ENCODE results near the gene LTA4H. TPM values are rescaled to one million over a fixed set of nuclear protein-coding genes. Genes with fewer than 3 reads are reported as not detected.
"Not testable (repeated sequence)": the region's sequence is repeated elsewhere in the genome, so short reads cannot be mapped to it uniquely, and the experiment has no call there.

Gene LTA4H
- total RNA-seq, 4 donors from 2014 or later = 52.9 to 121 (median 70.9) TPM

GRCh38 chr12:95972832-95973456 lies 62.4 kb downstream of the LTA4H start:
- Histone ChIP-seq H3K27ac (no peak overlapping the region), H3K27me3 (no peaks in the 10 kb centered on the region), H3K9me3 (no peaks in the 10 kb centered on the region), H3K4me1 (no peaks in the 10 kb centered on the region), H3K36me3 (no peaks in the 10 kb centered on the region), H3K4me3 (no peak overlapping the region)
- no peak for DNase-seq
- no peak for TF ChIP-seq POLR2A (IDR thresholded peaks at IDR 0.05)
- TF ChIP-seq CTCF (IDR thresholded peaks at IDR 0.05) = no peak
- intact Hi-C loops (cut with DNase I; ENCODE audit: low total_unique reads) = no loop called here

GRCh38 chr12:95970905-95971304 lies 64.5 kb downstream of the LTA4H start:
- TF ChIP-seq POLR2A (IDR thresholded peaks at IDR 0.05) = no peak
- TF ChIP-seq CTCF (IDR thresholded peaks at IDR 0.05) = no peak
- H3K4me3 ChIP-seq = no peak overlapping the region
- no peaks in the 10 kb centered on the region for H3K9me3 ChIP-seq
- no peaks in the 10 kb centered on the region for H3K4me1 ChIP-seq
- no peaks in the 10 kb centered on the region for H3K36me3 ChIP-seq
- intact Hi-C loops (cut with DNase I; ENCODE audit: low total_unique reads) = no loop called here
- no peak for DNase-seq
- no peak overlapping the region for H3K27ac ChIP-seq
- no peaks in the 10 kb centered on the region for H3K27me3 ChIP-seq

GRCh38 chr12:95969116-95969515 lies 66.3 kb downstream of the LTA4H start:
- H3K4me3 ChIP-seq; H3K27me3 ChIP-seq; H3K27ac ChIP-seq; H3K9me3 ChIP-seq; H3K4me1 ChIP-seq; H3K36me3 ChIP-seq; DNase-seq; intact Hi-C loops (cut with DNase I; ENCODE audit: low total_unique reads): not testable (repeated sequence)

GRCh38 chr12:95967301-95967700 lies 68.1 kb downstream of the LTA4H start:
- intact Hi-C loops (cut with DNase I; ENCODE audit: low total_unique reads) = no loop called here
- H3K27me3 ChIP-seq = no peaks in the 10 kb centered on the region
- TF ChIP-seq CTCF (IDR thresholded peaks at IDR 0.05) = no peak
- no peak for TF ChIP-seq POLR2A (IDR thresholded peaks at IDR 0.05)
- H3K4me1 ChIP-seq = no peaks in the 10 kb centered on the region
- H3K36me3 ChIP-seq = no peaks in the 10 kb centered on the region
- DNase-seq = no peak
- H3K27ac ChIP-seq = no peak overlapping the region
- no peaks in the 10 kb centered on the region for H3K9me3 ChIP-seq
- H3K4me3 ChIP-seq = no peak overlapping the region

GRCh38 chr12:95966287-95966870 lies 69.0 kb downstream of the LTA4H start:
- intact Hi-C loops (cut with DNase I; ENCODE audit: low total_unique reads) = no loop called here
- H3K36me3 ChIP-seq = no peaks in the 10 kb centered on the region

More at GRCh38 chr12:95966287-95966870, 69.0 kb downstream of the LTA4H start:
- H3K27ac ChIP-seq = no peak overlapping the region
- H3K27me3 ChIP-seq = no peaks in the 10 kb centered on the region
- DNase-seq = no peak
- H3K9me3 ChIP-seq = no peaks in the 10 kb centered on the region
- no peak overlapping the region for H3K4me3 ChIP-seq
- no peak for TF ChIP-seq POLR2A (IDR thresholded peaks at IDR 0.05)
- no peak for TF ChIP-seq CTCF (IDR thresholded peaks at IDR 0.05)
- H3K4me1 ChIP-seq = no peaks in the 10 kb centered on the region
